Neuronal stem cell (in vitro differentiated cells): ENCODE data around the gene PHF21A.

Experiments used
- DNase-seq: peaks from one replicate; pipeline ENCODE4 v3.0.0-alpha.2; 2013; ENCODE audit warnings: low spot score
- H2AFZ ChIP-seq: one replicate; pipeline ENCODE4 v1.6.1; 2013; ENCODE audit warnings: mild to moderate bottlenecking, low read length, inconsistent platforms
- H2AK5ac ChIP-seq: 2 replicates; pipeline ENCODE4 v1.6.1; 2013; ENCODE audit warnings: low read depth, mild to moderate bottlenecking, inconsistent platforms, low read length, moderate library complexity, mixed read lengths
- H2BK120ac ChIP-seq: 2 replicates; pipeline ENCODE4 v1.6.1; 2013; ENCODE audit warnings: low read depth, mild to moderate bottlenecking, inconsistent platforms, low read length, moderate library complexity, mixed read lengths
- H2BK12ac ChIP-seq: one replicate; pipeline ENCODE4 v1.6.1; 2013; ENCODE audit warnings: low read length, inconsistent platforms
- H2BK15ac ChIP-seq: 2 replicates; pipeline ENCODE4 v1.6.1; 2013; ENCODE audit warnings: mild to moderate bottlenecking, low read length, inconsistent platforms, mixed read lengths
- H2BK5ac ChIP-seq: one replicate; pipeline ENCODE4 v1.6.1; 2013; ENCODE audit warnings: inconsistent platforms, mild to moderate bottlenecking, low read length, moderate library complexity
- H3K14ac ChIP-seq: one replicate; pipeline ENCODE4 v1.6.1; 2013; ENCODE audit warnings: low read length, inconsistent platforms
- H3K18ac ChIP-seq: 2 replicates; pipeline ENCODE4 v1.6.1; 2013; ENCODE audit warnings: low read length, inconsistent platforms
- H3K23ac ChIP-seq: 2 replicates; pipeline ENCODE4 v1.6.1; 2013; ENCODE audit warnings: low read depth, mild to moderate bottlenecking, mixed read lengths, low read length, inconsistent platforms; ENCODE audit not compliant: poor library complexity
- H3K27ac ChIP-seq: replicated peaks from 3 replicates; pipeline ENCODE4 v1.5.1; 2013; ENCODE audit warnings: low read length, inconsistent platforms
- H3K27me3 ChIP-seq, 3 experiments: 2 replicates each; pipeline ENCODE4 v1.6.1; 2013; ENCODE audit warnings: low read length in 3 of 3, mild to moderate bottlenecking in 2 of 3, inconsistent platforms in 1 of 3, low read depth in 1 of 3, mixed read lengths in 1 of 3, moderate library complexity in 1 of 3; ENCODE audit not compliant: control insufficient read depth in 3 of 3, insufficient read depth in 3 of 3
- H3K36me3 ChIP-seq, 2 donors: replicated peaks in 1 of 2; 2 replicates each; pipeline ENCODE4 v1.6.1; 2013; ENCODE audit warnings: low read length in 2 of 2; ENCODE audit not compliant: control insufficient read depth in 2 of 2, insufficient read depth in 2 of 2
- H3K4ac ChIP-seq: 2 replicates; pipeline ENCODE4 v1.6.1; 2013; ENCODE audit warnings: inconsistent platforms, mild to moderate bottlenecking, low read length, moderate library complexity
- H3K4me1 ChIP-seq, 2 donors: 1 replicate in 1 of 2; 2 replicates in 1 of 2; pipeline ENCODE4 v1.6.1; 2013; ENCODE audit warnings: low read length in 2 of 2, low read depth in 1 of 2; ENCODE audit not compliant: control insufficient read depth in 2 of 2, insufficient read depth in 1 of 2
- H3K4me2 ChIP-seq: one replicate; pipeline ENCODE4 v1.6.1; 2013; ENCODE audit warnings: mild to moderate bottlenecking, low read length, inconsistent platforms; ENCODE audit not compliant: insufficient read depth, poor library complexity, severe bottlenecking
- H3K4me3 ChIP-seq, 2 donors: 2 replicates each; pipeline ENCODE4 v1.5.1; 2013; ENCODE audit warnings: low read length in 2 of 2, mild to moderate bottlenecking in 2 of 2, inconsistent platforms in 1 of 2, moderate library complexity in 1 of 2
- H3K79me1 ChIP-seq: one replicate; pipeline ENCODE4 v1.6.1; 2013; ENCODE audit warnings: low read depth, mild to moderate bottlenecking, inconsistent platforms, low read length, moderate library complexity
- H3K9ac ChIP-seq: one replicate; pipeline ENCODE4 v1.6.1; 2013; ENCODE audit warnings: mild to moderate bottlenecking, low read depth, low read length, inconsistent platforms; ENCODE audit not compliant: poor library complexity
- H3K9me3 ChIP-seq, 2 donors: replicated peaks in 1 of 2; 2 replicates each; pipeline versions ENCODE3 to v1.6.1; 2013; ENCODE audit warnings: low read length in 2 of 2, mild to moderate bottlenecking in 2 of 2, inconsistent platforms in 1 of 2, low read depth in 1 of 2, mixed read lengths in 1 of 2, moderate library complexity in 1 of 2; ENCODE audit not compliant: control insufficient read depth in 2 of 2, insufficient read depth in 1 of 2
- H4K8ac ChIP-seq: one replicate; pipeline ENCODE4 v1.6.1; 2013; ENCODE audit warnings: low read depth, mild to moderate bottlenecking, inconsistent platforms, low read length, moderate library complexity
- H4K91ac ChIP-seq: one replicate; pipeline ENCODE4 v1.6.1; 2013; ENCODE audit warnings: low read length, low read depth, mild to moderate bottlenecking, inconsistent platforms; ENCODE audit not compliant: poor library complexity
- WGBS, 2 donors: extraction: QIAGEN DNeasy Blood & Tissue Kit; methylation state at CpG; one replicate each; pipeline ENCODE4 v1.1.7; 2013; ENCODE audit warnings: missing lambda C conversion rate in 2 of 2, mixed read lengths in 1 of 2; ENCODE audit not compliant: insufficient read length in 2 of 2, insufficient replicate concordance in 1 of 2; ENCODE audit errors: extremely low coverage in 2 of 2; 5-methylcytosine and 5-hydroxymethylcytosine counted together

The PHF21A gene

DNA sequence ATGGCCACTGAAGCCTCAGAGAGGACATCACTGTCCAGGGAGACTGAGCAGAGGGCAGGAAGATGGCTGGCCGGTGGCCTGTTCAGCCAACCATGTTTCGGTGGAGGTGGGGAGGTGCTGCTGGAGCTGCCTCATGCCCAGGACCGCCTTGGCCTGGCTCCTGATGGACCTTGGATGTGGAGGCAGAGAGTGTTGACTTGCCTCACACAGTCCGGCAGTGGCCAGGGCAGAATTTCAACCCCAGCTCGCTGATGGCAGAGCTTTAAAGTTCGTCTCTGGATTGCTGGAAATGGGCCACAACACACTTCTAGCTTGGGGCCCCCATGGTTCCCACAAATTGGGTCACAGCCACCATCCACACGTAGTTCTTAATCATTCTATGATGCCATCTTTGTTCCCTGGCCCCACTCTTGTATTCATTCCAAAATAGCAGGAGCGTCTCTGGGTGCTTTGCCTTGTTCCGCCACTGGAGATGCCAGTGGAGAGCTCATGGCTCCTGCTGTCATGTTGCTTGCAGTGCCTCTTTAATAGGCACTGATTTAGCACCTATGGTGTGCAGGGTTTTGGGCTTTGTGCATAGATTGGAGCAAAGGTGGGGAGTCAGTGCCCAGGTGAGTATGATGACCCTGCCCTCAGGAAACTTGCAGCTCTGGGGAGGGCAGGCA, 230.2 kb downstream of the PHF21A start:
- H4K91ac ChIP-seq, result no peak overlapping the region
- no peak overlapping the region for H2BK5ac ChIP-seq
- peaks cover 0 to 1% of the 10 kb centered on the region in 2 donors for H3K9me3 ChIP-seq
- no peak overlapping the region for H3K9ac ChIP-seq
- H3K4me1 ChIP-seq, result peaks cover 8 to 11% of the 10 kb centered on the region in 2 donors
- peak overlapping the region; percentile 12 for H3K14ac ChIP-seq
- H3K27ac ChIP-seq, result no peak overlapping the region
- peak overlapping the region; percentile 26 for H2BK15ac ChIP-seq
- no peak overlapping the region for H3K4ac ChIP-seq
- no peak overlapping the region for H3K23ac ChIP-seq
- no CpG with 5 or more reads among the region's 9 CpGs for WGBS, 2 donors
- no peak overlapping the region for H2BK120ac ChIP-seq
- no peak for DNase-seq
- H2AK5ac ChIP-seq, result peak overlapping the region; percentile 44
- H3K18ac ChIP-seq, result no peak overlapping the region
- no peak overlapping the region for H3K4me2 ChIP-seq
- no peaks in the 10 kb centered on the region for H3K79me1 ChIP-seq
- H3K27me3 ChIP-seq, result peaks cover 0 to 64% (median 13%) of the 10 kb centered on the region in 3 experiments
- no peak overlapping the region for H2AFZ ChIP-seq
- peak overlapping the region; percentile 78 for H2BK12ac ChIP-seq
- no peak overlapping the region for H3K4me3 ChIP-seq
- no peak overlapping the region for H4K8ac ChIP-seq
- H3K36me3 ChIP-seq, result no peaks in the 10 kb centered on the region

DNA sequence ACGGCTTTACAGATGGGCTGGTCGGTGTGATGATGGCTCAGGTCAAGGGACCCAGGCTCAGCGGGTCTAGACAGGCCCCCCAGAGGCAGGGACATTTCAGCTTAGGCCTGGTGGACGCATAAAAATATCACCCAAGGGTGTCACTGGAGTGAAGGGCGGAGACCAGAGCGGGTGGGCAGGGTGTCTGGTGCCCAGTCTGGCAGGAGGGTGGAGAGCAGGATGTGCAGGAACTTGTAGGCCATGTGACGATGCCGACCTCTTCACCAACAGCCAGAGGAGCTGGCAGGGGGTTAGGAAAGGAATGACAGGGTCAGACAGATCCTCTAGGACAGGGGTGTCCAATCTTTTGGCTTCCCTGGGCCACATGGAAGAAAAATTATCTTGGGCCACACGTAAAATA, 231.3 kb downstream of the PHF21A start:
- H3K18ac ChIP-seq, result no peak overlapping the region
- no CpG with 5 or more reads among the region's 9 CpGs for WGBS, 2 donors
- H3K4ac ChIP-seq, result no peak overlapping the region
- no peaks in the 10 kb centered on the region for H3K79me1 ChIP-seq
- peaks cover 0 to 1% of the 10 kb centered on the region in 2 donors for H3K9me3 ChIP-seq
- H3K4me1 ChIP-seq, result peaks cover 9 to 10% of the 10 kb centered on the region in 2 donors
- DNase-seq, result no peak
- no peak overlapping the region for H3K27ac ChIP-seq
- H3K14ac ChIP-seq, result no peak overlapping the region
- H3K9ac ChIP-seq, result no peak overlapping the region
- no peak overlapping the region for H4K91ac ChIP-seq
- H2BK120ac ChIP-seq, result no peak overlapping the region
- H3K27me3 ChIP-seq, result peaks cover 0 to 65% (median 15%) of the 10 kb centered on the region in 3 experiments
- H2AFZ ChIP-seq, result no peak overlapping the region
- H2BK5ac ChIP-seq, result no peak overlapping the region
- no peaks in the 10 kb centered on the region for H3K36me3 ChIP-seq
- no peak overlapping the region for H4K8ac ChIP-seq
- no peak overlapping the region for H2AK5ac ChIP-seq
- H2BK12ac ChIP-seq, result no peak overlapping the region
- H2BK15ac ChIP-seq, result no peak overlapping the region
- no peak overlapping the region for H3K4me2 ChIP-seq
- no peak overlapping the region for H3K23ac ChIP-seq
- no peak overlapping the region for H3K4me3 ChIP-seq

DNA sequence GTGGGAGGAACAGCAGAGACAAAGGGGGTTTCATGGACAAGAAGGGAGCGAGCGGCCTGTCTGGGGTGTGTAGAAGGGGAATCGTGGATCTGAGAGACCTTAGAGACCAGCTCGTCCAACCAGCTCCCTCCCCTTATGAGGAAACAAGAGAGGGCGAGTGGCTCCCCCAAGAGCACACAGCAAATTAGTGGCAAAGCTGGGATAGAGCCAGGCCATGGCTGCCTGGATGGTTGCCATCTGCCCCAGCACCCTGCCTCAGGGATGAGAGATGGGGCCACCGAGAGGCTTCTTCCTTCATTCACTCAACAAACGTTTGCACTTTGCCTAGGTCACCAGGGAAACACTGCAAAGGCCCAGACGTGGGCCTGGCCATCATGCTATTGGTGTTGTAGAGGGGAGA, 231.7 kb downstream of the PHF21A start:
- no CpG with 5 or more reads among the region's 8 CpGs for WGBS, 2 donors
- H3K27me3 ChIP-seq, result peaks cover 0 to 62% (median 15%) of the 10 kb centered on the region in 3 experiments
- H3K9ac ChIP-seq, result no peak overlapping the region
- no peak overlapping the region for H3K27ac ChIP-seq
- no peak overlapping the region for H2BK120ac ChIP-seq
- no peak overlapping the region for H3K4ac ChIP-seq
- H3K4me1 ChIP-seq, result peaks cover 9 to 10% of the 10 kb centered on the region in 2 donors
- no peak overlapping the region for H2BK5ac ChIP-seq
- no peak overlapping the region for H4K91ac ChIP-seq
- H2AK5ac ChIP-seq, result no peak overlapping the region
- no peak overlapping the region for H3K14ac ChIP-seq
- H3K36me3 ChIP-seq, result no peaks in the 10 kb centered on the region
- H3K4me3 ChIP-seq, result no peak overlapping the region
- H2BK15ac ChIP-seq, result no peak overlapping the region
- no peak overlapping the region for H3K4me2 ChIP-seq
- H3K79me1 ChIP-seq, result no peaks in the 10 kb centered on the region
- no peak overlapping the region for H2AFZ ChIP-seq
- H3K9me3 ChIP-seq, result no peaks in the 10 kb centered on the region
- no peak for DNase-seq
- no peak overlapping the region for H4K8ac ChIP-seq
- no peak overlapping the region for H3K18ac ChIP-seq
- no peak overlapping the region for H2BK12ac ChIP-seq
- H3K23ac ChIP-seq, result no peak overlapping the region

DNA sequence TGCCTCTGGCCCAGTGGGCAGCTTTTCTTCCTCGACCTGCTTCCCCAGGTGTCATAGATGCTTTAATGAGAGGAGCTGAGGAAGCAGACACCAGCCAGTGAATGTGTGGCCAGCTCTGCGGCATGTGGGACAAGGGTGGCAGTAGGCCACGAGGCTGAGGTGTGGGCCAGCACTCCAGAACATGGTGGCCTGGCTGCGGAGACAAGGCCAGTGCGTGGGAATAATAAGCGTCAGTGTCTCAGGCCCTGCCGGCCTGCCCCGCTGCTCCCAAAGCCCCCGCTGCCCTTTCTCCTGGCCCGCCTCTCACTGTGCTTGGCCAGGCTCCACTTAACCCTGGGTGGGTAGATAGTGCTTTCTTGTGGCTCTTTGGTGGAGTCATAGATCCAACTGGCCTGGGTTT, 233.7 kb downstream of the PHF21A start:
- Histone ChIP-seq H3K27ac (no peak overlapping the region), H3K23ac (no peak overlapping the region), H2BK12ac (no peak overlapping the region), H3K4me3 (peak overlapping the region in 1 of 2 donors; percentile 51), H2BK120ac (no peak overlapping the region), H3K18ac (no peak overlapping the region), H3K4me2 (no peak overlapping the region), H4K8ac (no peak overlapping the region), H3K9me3 (no peaks in the 10 kb centered on the region), H4K91ac (no peak overlapping the region), H2AFZ (no peak overlapping the region), H2AK5ac (peak overlapping the region; percentile 24), H3K27me3 (peaks cover 0 to 43% (median 15%) of the 10 kb centered on the region in 3 experiments), H2BK5ac (no peak overlapping the region), H3K4me1 (peaks cover 7% of the 10 kb centered on the region in 2 donors), H3K4ac (no peak overlapping the region), H2BK15ac (no peak overlapping the region), H3K9ac (no peak overlapping the region), H3K79me1 (no peaks in the 10 kb centered on the region), H3K14ac (peak overlapping the region; percentile 25), H3K36me3 (no peaks in the 10 kb centered on the region)
- no CpG with 5 or more reads among the region's 10 CpGs for WGBS, 2 donors
- DNase-seq, result no peak
